PC-3 (cell line): Measurements from ENCODE around the gene TBC1D8. TPM values are rescaled to one million over a fixed set of nuclear protein-coding genes. Genes with fewer than 3 reads are reported as not detected.
A peak's percentile ranks its signal among the peaks of the same experiment; 100 is the strongest.

Experiments
- ATAC-seq: fragments of 200-7000 bp; cut with Tn5 transposase; 2 replicates; pipeline ENCODE4 v1.9.1; 2020; ENCODE audit warnings: mild to moderate bottlenecking, moderate library complexity
- BruUV-seq: library from RNA; stranded (reverse); fragments of 400-500 nt; replicated peaks from 2 replicates; lab custom pipeline; 2021; lab: Mats Ljungman, UMichigan
- CTCF ChIA-PET: fragments of 300-600 bp; sonication (Branson Sonifier 250); formaldehyde crosslinking; loops from one replicate; lab custom pipeline; 2022; ENCODE audit warnings: antibody characterized with exemption; lab: Charles Lee
- POLR2A ChIA-PET: fragments of 300-600 bp; sonication (Branson Sonifier 250); formaldehyde crosslinking; loops from one replicate; lab custom pipeline; 2022; ENCODE audit warnings: antibody characterized with exemption; ENCODE audit not compliant: unreplicated experiment; lab: Charles Lee
- DNase-seq: peaks from one replicate; pipeline ENCODE4 v3.0.0-alpha.2; 2015
- H2AFZ ChIP-seq: fragments of 300-600 bp; sonication (generic); 2 replicates; pipeline ENCODE4 v1.6.0; 2016; ENCODE audit warnings: antibody characterized with exemption, low read length
- H3F3A ChIP-seq: fragments of 300-600 bp; sonication (generic); one replicate; pipeline ENCODE4 v1.6.0; 2017; ENCODE audit warnings: antibody characterized with exemption, low read length, control low read depth, mild to moderate bottlenecking; ENCODE audit not compliant: unreplicated experiment
- H3K27ac ChIP-seq: fragments of 300-600 bp; sonication (generic); 2 replicates; pipeline ENCODE4 v1.5.1; 2016; ENCODE audit warnings: mild to moderate bottlenecking, low read length
- H3K27me3 ChIP-seq: fragments of 300-600 bp; sonication (generic); 2 replicates; pipeline ENCODE4 v1.6.1; 2016; ENCODE audit warnings: low read length, mixed read lengths
- H3K36me3 ChIP-seq: fragments of 300-600 bp; sonication (generic); 2 replicates; pipeline ENCODE4 v1.6.1; 2016; ENCODE audit warnings: low read depth, mixed run types, low read length, mixed read lengths
- H3K4me1 ChIP-seq: fragments of 300-600 bp; sonication (generic); 2 replicates; pipeline ENCODE4 v1.5.1; 2016; ENCODE audit warnings: low read length; ENCODE audit not compliant: insufficient read depth
- H3K4me2 ChIP-seq: fragments of 300-600 bp; sonication (generic); 2 replicates; pipeline ENCODE4 v1.6.0; 2016; ENCODE audit warnings: low read length
- H3K4me3 ChIP-seq: fragments of 300-600 bp; sonication (generic); 2 replicates; pipeline ENCODE4 v1.5.1; 2016; ENCODE audit warnings: mild to moderate bottlenecking, low read length, mixed read lengths
- H3K79me2 ChIP-seq: fragments of 300-600 bp; sonication (generic); 2 replicates; pipeline ENCODE4 v1.6.1; 2017; ENCODE audit warnings: low read length, mixed read lengths
- H3K9ac ChIP-seq: fragments of 300-600 bp; sonication (generic); 2 replicates; pipeline ENCODE4 v1.6.0; 2016; ENCODE audit warnings: mild to moderate bottlenecking, low read length
- H3K9me2 ChIP-seq: fragments of 300-600 bp; sonication (generic); replicated peaks from 2 replicates; pipeline ENCODE4 v1.6.1; 2016; ENCODE audit warnings: mixed run types, low read length, mixed read lengths
- H3K9me3 ChIP-seq: fragments of 300-600 bp; sonication (generic); 2 replicates; pipeline ENCODE4 v1.6.1; 2016; ENCODE audit warnings: low read length, mixed read lengths
- H4K20me1 ChIP-seq: fragments of 300-600 bp; sonication (generic); 2 replicates; pipeline ENCODE4 v1.6.1; 2016; ENCODE audit warnings: low read length, mixed read lengths
- CTCF ChIP-seq: fragments of 300-600 bp; sonication (generic); conservative IDR thresholded peaks from 2 replicates; pipeline ENCODE4 v1.5.1; 2017; ENCODE audit warnings: antibody characterized with exemption, low read depth, mild to moderate bottlenecking, low read length
- EZH2 ChIP-seq: fragments of 300-600 bp; sonication (generic); IDR thresholded peaks from one replicate; pipeline ENCODE4 v1.6.1; 2017; ENCODE audit warnings: antibody characterized with exemption, mild to moderate bottlenecking, low read length; ENCODE audit not compliant: unreplicated experiment
- EZH2phosphoT487 ChIP-seq: fragments of 300-600 bp; sonication (generic); IDR thresholded peaks from 2 replicates; pipeline ENCODE4 v1.6.1; 2018; ENCODE audit warnings: mild to moderate bottlenecking, antibody characterized with exemption, low read length, borderline replicate concordance
- intact Hi-C: fragments of 100-400 bp; cut with micrococcal nuclease; formaldehyde crosslinking; loops from 2 replicates; pipeline ENCODE4 v1.9.0; 2023
- total RNA-seq: library from RNA; depleted of rRNA; stranded (reverse); fragments of >200 nt; gene quantifications from 2 replicates; pipeline ENCODE4 v1.2.3, GENCODE V29; 2014

TBC1D8 gene
- total RNA-seq, 1 experiment from 2014 or later: 39.7 TPM

- ATAC-seq: 0 out of 2 replicates have a peak, but pooled peaks have one; percentile 12
Measured at GRCh38 chr2:100990166-100990565, 161.0 kb downstream of the TBC1D8 start.

GRCh38 chr2:100989666-100990065 lies 161.5 kb downstream of the TBC1D8 start:
- POLR2A ChIA-PET: no interaction called here
- CTCF ChIA-PET: no interaction called here

More at GRCh38 chr2:100990166-100990565, 161.0 kb downstream of the TBC1D8 start:
- no peaks in the 10 kb centered on the region for H3K79me2 ChIP-seq
- no peaks in the 10 kb centered on the region for H3K4me1 ChIP-seq
- no peaks in the 10 kb centered on the region for H3K9me2 ChIP-seq
- no peak overlapping the region for H3K27ac ChIP-seq
- no peak overlapping the region for H2AFZ ChIP-seq
- TF ChIP-seq EZH2phosphoT487 (no peak), CTCF (no peak), EZH2 (no peak)
- H3K9ac ChIP-seq: no peak overlapping the region
- H3K4me2 ChIP-seq: no peak overlapping the region
- no TSS peak for BruUV-seq
- H3K27me3 ChIP-seq: no peaks in the 10 kb centered on the region
- CTCF ChIA-PET: no interaction called here
- H3K9me3 ChIP-seq: no peaks in the 10 kb centered on the region
- no peak for DNase-seq
- no peak overlapping the region for H3K4me3 ChIP-seq
- peaks cover 6% of the 10 kb centered on the region; the same call in 1 of the 2 replicates for H4K20me1 ChIP-seq
- intact Hi-C loops: no loop called here
- no peaks in the 10 kb centered on the region for H3F3A ChIP-seq
- POLR2A ChIA-PET: no interaction called here
- peaks cover 48% of the 10 kb centered on the region for H3K36me3 ChIP-seq

More at GRCh38 chr2:100989666-100990065, 161.5 kb downstream of the TBC1D8 start:
- Histone ChIP-seq H3K36me3 (peaks cover 45% of the 10 kb centered on the region), H3K79me2 (no peaks in the 10 kb centered on the region), H2AFZ (no peak overlapping the region), H3K4me2 (no peak overlapping the region), H3F3A (no peaks in the 10 kb centered on the region), H3K27me3 (no peaks in the 10 kb centered on the region), H3K9me2 (no peaks in the 10 kb centered on the region), H3K4me1 (no peaks in the 10 kb centered on the region), H3K9me3 (no peaks in the 10 kb centered on the region), H3K27ac (no peak overlapping the region), H3K9ac (no peak overlapping the region), H4K20me1 (peaks cover 8% of the 10 kb centered on the region; the same call in 1 of the 2 replicates), H3K4me3 (no peak overlapping the region)
- no peak for ATAC-seq
- BruUV-seq: TSS peak; percentile 4
- DNase-seq: no peak
- TF ChIP-seq EZH2phosphoT487: no peak
- TF ChIP-seq CTCF: no peak
- no peak for TF ChIP-seq EZH2
- intact Hi-C loops: no loop called here
